HepG2 (cell line): ENCODE measurements around the gene UAP1.

Experiments used
- EZH2 ChIP-seq: conservative IDR thresholded peaks from 2 replicates; pipeline ENCODE4 v1.6.1; 2012; ENCODE audit warnings: mild to moderate bottlenecking, low read depth, low read length, moderate library complexity
- GATAD2A ChIP-seq: IDR thresholded peaks from 2 replicates; pipeline ENCODE4 v1.6.1; 2016
- MXI1 ChIP-seq: IDR thresholded peaks from 3 replicates; pipeline ENCODE4 v1.6.1; 2012; ENCODE audit warnings: low read depth, low read length, inconsistent platforms, borderline replicate concordance
- SIN3A ChIP-seq: IDR thresholded peaks from 2 replicates; pipeline ENCODE4 v1.6.1; 2011; ENCODE audit warnings: low read depth, mild to moderate bottlenecking, control low read depth, low read length, borderline replicate concordance
- SP4 ChIP-seq: sonication (generic); formaldehyde crosslinking; IDR thresholded peaks from 2 replicates; pipeline ENCODE4 v1.8.1; 2023; ENCODE audit warnings: mild to moderate bottlenecking, missing genetic modification reagents
- TEAD2 ChIP-seq: sonication (generic); formaldehyde crosslinking; IDR thresholded peaks from 2 replicates; pipeline ENCODE4 v1.9.0; 2021; ENCODE audit warnings: missing genetic modification reagents
- ZBTB39 ChIP-seq: sonication (generic); formaldehyde crosslinking; IDR thresholded peaks from 2 replicates; pipeline ENCODE4 v1.5.0; 2020; ENCODE audit warnings: missing genetic modification reagents
- ZNF121 ChIP-seq: sonication (generic); formaldehyde crosslinking; IDR thresholded peaks from 2 replicates; pipeline ENCODE4 v1.5.0; 2020; ENCODE audit warnings: mild to moderate bottlenecking, missing genetic modification reagents
- ZNF567 ChIP-seq: sonication (generic); formaldehyde crosslinking; IDR thresholded peaks from 2 replicates; pipeline ENCODE4 v1.8.1; 2023; ENCODE audit warnings: mild to moderate bottlenecking, missing genetic modification reagents, borderline replicate concordance
- ZNF644 ChIP-seq: IDR thresholded peaks from 2 replicates; pipeline ENCODE4 v1.6.1; 2016; ENCODE audit warnings: low read depth
- TF ChIP-seq, protein P1 (sequence below), 2 experiments: fragments of 450-650 bp in 1 of 2; sonication (generic) in 1 of 2; formaldehyde crosslinking in 1 of 2; IDR thresholded peaks; 2 replicates each; pipeline versions ENCODE4 v1.6.1 to v1.8.0; 2016 to 2022; ENCODE audit warnings: antibody characterized with exemption in 1 of 2, mild to moderate bottlenecking in 1 of 2, missing genetic modification reagents in 1 of 2
- TF ChIP-seq, protein P2 (sequence below): sonication (generic); formaldehyde crosslinking; IDR thresholded peaks from 2 replicates; pipeline ENCODE4 v1.5.0; 2020; ENCODE audit warnings: mild to moderate bottlenecking, missing genetic modification reagents, moderate library complexity
- TF ChIP-seq, protein P3 (sequence below): sonication (generic); formaldehyde crosslinking; IDR thresholded peaks from 2 replicates; pipeline ENCODE4 v1.8.0; 2022; ENCODE audit warnings: low read depth, missing genetic modification reagents
- TF ChIP-seq, protein P4 (sequence below): sonication (generic); formaldehyde crosslinking; IDR thresholded peaks from 2 replicates; pipeline ENCODE4 v1.4.0; 2020; ENCODE audit warnings: missing genetic modification reagents, borderline replicate concordance

- TF ChIP-seq ZNF644 (CRISPR knock-in tag) (no peak), MXI1 (no peak), TEAD2 (CRISPR knock-in tag) (no peak), EZH2 (no peak), SP4 (CRISPR knock-in tag) (no peak), ZBTB39 (CRISPR knock-in tag) (no peak), GATAD2A (no peak), ZNF121 (no peak), ZNF567 (CRISPR knock-in tag) (no peak), SIN3A (no peak)
- TF ChIP-seq, protein P1, sequence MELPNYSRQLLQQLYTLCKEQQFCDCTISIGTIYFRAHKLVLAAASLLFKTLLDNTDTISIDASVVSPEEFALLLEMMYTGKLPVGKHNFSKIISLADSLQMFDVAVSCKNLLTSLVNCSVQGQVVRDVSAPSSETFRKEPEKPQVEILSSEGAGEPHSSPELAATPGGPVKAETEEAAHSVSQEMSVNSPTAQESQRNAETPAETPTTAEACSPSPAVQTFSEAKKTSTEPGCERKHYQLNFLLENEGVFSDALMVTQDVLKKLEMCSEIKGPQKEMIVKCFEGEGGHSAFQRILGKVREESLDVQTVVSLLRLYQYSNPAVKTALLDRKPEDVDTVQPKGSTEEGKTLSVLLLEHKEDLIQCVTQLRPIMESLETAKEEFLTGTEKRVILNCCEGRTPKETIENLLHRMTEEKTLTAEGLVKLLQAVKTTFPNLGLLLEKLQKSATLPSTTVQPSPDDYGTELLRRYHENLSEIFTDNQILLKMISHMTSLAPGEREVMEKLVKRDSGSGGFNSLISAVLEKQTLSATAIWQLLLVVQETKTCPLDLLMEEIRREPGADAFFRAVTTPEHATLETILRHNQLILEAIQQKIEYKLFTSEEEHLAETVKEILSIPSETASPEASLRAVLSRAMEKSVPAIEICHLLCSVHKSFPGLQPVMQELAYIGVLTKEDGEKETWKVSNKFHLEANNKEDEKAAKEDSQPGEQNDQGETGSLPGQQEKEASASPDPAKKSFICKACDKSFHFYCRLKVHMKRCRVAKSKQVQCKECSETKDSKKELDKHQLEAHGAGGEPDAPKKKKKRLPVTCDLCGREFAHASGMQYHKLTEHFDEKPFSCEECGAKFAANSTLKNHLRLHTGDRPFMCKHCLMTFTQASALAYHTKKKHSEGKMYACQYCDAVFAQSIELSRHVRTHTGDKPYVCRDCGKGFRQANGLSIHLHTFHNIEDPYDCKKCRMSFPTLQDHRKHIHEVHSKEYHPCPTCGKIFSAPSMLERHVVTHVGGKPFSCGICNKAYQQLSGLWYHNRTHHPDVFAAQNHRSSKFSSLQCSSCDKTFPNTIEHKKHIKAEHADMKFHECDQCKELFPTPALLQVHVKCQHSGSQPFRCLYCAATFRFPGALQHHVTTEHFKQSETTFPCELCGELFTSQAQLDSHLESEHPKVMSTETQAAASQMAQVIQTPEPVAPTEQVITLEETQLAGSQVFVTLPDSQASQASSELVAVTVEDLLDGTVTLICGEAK (IDR thresholded peaks at IDR 0.05): no peak
- TF ChIP-seq, protein P1 (CRISPR knock-in tag; IDR thresholded peaks at IDR 0.05): no peak
- TF ChIP-seq, protein P2, sequence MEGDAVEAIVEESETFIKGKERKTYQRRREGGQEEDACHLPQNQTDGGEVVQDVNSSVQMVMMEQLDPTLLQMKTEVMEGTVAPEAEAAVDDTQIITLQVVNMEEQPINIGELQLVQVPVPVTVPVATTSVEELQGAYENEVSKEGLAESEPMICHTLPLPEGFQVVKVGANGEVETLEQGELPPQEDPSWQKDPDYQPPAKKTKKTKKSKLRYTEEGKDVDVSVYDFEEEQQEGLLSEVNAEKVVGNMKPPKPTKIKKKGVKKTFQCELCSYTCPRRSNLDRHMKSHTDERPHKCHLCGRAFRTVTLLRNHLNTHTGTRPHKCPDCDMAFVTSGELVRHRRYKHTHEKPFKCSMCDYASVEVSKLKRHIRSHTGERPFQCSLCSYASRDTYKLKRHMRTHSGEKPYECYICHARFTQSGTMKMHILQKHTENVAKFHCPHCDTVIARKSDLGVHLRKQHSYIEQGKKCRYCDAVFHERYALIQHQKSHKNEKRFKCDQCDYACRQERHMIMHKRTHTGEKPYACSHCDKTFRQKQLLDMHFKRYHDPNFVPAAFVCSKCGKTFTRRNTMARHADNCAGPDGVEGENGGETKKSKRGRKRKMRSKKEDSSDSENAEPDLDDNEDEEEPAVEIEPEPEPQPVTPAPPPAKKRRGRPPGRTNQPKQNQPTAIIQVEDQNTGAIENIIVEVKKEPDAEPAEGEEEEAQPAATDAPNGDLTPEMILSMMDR: no peak
- TF ChIP-seq, protein P3, sequence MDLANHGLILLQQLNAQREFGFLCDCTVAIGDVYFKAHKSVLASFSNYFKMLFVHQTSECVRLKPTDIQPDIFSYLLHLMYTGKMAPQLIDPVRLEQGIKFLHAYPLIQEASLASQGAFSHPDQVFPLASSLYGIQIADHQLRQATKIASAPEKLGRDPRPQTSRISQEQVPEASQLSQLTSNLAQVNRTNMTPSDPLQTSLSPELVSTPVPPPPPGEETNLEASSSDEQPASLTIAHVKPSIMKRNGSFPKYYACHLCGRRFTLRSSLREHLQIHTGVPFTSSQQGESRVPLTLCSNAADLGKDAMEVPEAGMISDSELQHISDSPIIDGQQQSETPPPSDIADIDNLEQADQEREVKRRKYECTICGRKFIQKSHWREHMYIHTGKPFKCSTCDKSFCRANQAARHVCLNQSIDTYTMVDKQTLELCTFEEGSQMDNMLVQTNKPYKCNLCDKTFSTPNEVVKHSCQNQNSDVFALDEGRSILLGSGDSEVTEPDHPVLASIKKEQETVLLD (CRISPR knock-in tag): no peak
- TF ChIP-seq, protein P4, sequence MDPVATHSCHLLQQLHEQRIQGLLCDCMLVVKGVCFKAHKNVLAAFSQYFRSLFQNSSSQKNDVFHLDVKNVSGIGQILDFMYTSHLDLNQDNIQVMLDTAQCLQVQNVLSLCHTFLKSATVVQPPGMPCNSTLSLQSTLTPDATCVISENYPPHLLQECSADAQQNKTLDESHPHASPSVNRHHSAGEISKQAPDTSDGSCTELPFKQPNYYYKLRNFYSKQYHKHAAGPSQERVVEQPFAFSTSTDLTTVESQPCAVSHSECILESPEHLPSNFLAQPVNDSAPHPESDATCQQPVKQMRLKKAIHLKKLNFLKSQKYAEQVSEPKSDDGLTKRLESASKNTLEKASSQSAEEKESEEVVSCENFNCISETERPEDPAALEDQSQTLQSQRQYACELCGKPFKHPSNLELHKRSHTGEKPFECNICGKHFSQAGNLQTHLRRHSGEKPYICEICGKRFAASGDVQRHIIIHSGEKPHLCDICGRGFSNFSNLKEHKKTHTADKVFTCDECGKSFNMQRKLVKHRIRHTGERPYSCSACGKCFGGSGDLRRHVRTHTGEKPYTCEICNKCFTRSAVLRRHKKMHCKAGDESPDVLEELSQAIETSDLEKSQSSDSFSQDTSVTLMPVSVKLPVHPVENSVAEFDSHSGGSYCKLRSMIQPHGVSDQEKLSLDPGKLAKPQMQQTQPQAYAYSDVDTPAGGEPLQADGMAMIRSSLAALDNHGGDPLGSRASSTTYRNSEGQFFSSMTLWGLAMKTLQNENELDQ (CRISPR knock-in tag): no peak
These were observed 57.6 kb downstream of the UAP1 start for GRCh38 chr1:162619076-162619475.
